AG10803 (cell line): ENCODE data around the gene CCDC7.

ENCODE experiments used
- DNase-seq: peaks from one replicate; pipeline ENCODE4 v3.0.0; 2010; ENCODE audit warnings: low read depth
- H3K4me3 ChIP-seq: 2 replicates; pipeline ENCODE4 v1.5.1; 2011; ENCODE audit warnings: mild to moderate bottlenecking, low read length, control low read depth
- CTCF ChIP-seq: conservative IDR thresholded peaks from 2 replicates; pipeline ENCODE4 v1.5.1; 2011; ENCODE audit warnings: mild to moderate bottlenecking, low read length, control low read depth, inconsistent platforms

CCDC7 gene

GRCh38 chr10:32410569-32410968, 35.4 kb upstream of the CCDC7 start:
- TF ChIP-seq CTCF: no peak
- DNase-seq: no peak
- H3K4me3 ChIP-seq: no peak overlapping the region

GRCh38 chr10:32411797-32412498, 34.0 kb upstream of the CCDC7 start:
- no peak overlapping the region for H3K4me3 ChIP-seq
- no peak for DNase-seq
- no peak for TF ChIP-seq CTCF

- no peak for DNase-seq
- TF ChIP-seq CTCF: no peak
- no peak overlapping the region for H3K4me3 ChIP-seq
Measured at GRCh38 chr10:32412499-32412853, 33.5 kb upstream of the CCDC7 start.

- H3K4me3 ChIP-seq: no peak overlapping the region
- peak; percentile 91 for DNase-seq
- no peak for TF ChIP-seq CTCF
Measured at GRCh38 chr10:32413513-32413912, 32.4 kb upstream of the CCDC7 start.

- no peak overlapping the region for H3K4me3 ChIP-seq
- TF ChIP-seq CTCF: no peak
- no peak for DNase-seq
Measured at GRCh38 chr10:32415361-32415760, 30.6 kb upstream of the CCDC7 start.

- H3K4me3 ChIP-seq: no peak overlapping the region
- DNase-seq: peak; percentile 96
- no peak for TF ChIP-seq CTCF
Measured at GRCh38 chr10:32417911-32418547, 27.9 kb upstream of the CCDC7 start.

GRCh38 chr10:32418572-32418971, 27.4 kb upstream of the CCDC7 start:
- DNase-seq: no peak
- no peak overlapping the region for H3K4me3 ChIP-seq
- TF ChIP-seq CTCF: no peak
